HCEC 1CT (cell line): ENCODE results near the gene SFXN5.
A peak's percentile ranks its signal among the peaks of the same experiment; 100 is the strongest.
"Not testable (repeated sequence)": the region's sequence is repeated elsewhere in the genome, so short reads cannot be mapped to it uniquely, and the experiment has no call there.

ENCODE experiments used
- DNase-seq: peaks from one replicate; pipeline ENCODE4 v3.0.0-alpha.2; 2017

SFXN5 gene

DNA sequence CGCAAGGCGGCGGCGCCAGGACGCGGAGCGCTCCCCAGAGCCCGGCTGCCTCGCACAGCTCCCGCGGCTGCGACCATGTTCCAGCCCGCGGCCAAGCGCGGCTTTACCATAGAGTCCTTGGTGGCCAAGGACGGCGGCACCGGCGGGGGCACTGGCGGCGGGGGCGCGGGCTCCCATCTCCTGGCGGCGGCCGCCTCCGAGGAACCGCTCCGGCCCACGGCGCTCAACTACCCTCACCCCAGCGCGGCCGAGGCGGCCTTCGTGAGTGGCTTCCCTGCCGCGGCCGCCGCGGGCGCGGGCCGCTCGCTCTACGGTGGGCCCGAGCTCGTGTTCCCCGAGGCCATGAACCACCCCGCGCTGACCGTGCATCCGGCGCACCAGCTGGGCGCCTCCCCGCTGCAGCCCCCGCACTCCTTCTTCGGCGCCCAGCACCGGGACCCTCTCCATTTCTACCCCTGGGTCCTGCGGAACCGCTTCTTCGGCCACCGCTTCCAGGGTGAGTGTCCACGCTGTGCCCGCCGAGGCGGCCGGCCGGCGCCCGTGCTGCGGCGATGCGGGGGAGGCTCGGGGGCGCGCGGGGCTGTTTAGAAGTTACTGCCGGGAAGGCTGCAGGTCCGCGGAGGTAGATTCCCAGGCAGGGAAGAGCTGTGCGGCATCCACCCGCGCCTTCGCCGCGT is 153.5 kb downstream of the SFXN5 start:
- no peak for DNase-seq

DNA sequence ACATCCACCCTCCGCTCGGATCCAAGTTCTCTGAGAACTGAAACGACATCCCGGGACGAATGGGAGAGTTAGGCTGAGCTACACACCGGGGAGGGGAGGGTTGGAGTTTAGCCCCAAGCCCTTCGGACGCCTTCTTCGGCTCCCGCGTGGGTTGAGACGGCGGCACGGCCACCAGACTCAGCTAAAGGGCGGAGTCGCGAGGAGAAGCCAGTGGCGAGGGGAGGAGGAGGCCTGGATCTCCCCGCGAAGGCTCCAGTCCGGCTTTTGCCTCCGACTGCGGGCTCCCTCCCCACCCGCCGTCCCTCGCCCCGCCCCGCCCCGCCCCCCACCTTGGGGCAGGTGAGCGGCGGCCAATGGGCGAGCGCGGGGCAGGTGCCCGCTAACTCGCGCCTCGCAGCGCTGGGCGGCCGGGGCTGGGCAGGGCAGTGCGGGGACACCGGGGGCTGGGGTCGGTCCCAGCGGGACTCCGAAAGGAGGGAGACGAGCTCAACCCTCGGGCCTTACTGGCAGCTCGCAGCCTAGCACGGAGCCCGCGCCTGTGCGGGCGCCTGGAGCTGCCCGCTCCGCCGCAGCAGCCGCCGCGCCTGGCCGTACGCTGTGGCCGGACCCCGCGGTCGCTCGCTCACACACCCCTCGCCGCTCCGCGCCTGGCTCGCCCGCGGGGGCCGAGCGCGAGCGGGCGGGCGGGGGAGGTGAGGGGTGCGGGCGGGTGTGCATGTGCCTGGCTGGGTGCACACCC is 154.2 kb downstream of the SFXN5 start, which contains the start of gene EMX1:
Gene EMX1 (plus strand): TSS at position 382 of the 739 bp plus-strand sequence. CDS start 334 bp downstream, at position 716.
- DNase-seq: no peak

GRCh38 chr2:72916743-72917137 is 154.8 kb downstream of the SFXN5 start:
- no peak for DNase-seq

DNA sequence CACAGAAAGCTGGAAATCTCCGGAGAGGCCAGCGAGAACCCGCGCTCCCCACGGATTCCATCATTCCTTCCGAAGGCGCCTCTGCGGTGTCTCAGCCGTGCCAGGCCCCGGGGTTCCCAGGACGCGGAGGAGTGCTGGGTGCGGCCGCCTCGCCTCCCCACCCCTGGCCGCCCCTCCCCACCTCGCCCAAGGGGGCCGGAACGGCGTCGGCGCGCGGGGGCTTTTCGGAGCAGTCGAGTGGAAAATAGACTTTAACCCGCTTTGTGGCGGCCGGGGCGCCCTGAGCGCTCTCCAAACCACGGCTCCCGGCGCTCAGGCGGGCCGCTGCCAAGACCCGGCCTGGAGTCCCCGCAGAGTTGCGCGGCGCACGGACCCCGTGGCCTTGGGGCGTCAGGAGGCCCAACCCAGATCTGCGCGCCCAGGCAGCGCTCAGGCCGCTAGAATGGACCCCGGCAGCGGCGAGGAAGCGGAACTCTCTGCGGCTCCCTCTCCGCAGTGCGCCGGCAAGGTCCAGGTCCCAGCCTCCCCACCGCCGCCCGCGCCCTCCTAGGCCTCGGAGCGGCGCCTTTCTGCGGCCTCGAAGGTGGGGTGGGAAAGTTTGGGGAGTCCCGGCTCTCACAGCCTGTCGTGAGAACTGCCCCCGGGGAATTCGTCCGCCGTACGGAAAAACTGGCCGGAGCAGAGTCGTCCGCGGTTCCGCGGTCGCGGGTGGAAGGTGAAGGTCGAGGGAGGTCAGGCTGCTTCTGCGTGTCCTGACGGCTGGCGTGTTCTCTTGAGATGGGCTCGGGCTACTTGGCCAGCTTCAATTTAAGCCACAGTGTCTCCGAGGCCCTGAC is 155.4 kb downstream of the SFXN5 start:
- DNase-seq: no peak

GRCh38 chr2:72915320-72915906 is 156.1 kb downstream of the SFXN5 start:
- DNase-seq: no peak

DNA sequence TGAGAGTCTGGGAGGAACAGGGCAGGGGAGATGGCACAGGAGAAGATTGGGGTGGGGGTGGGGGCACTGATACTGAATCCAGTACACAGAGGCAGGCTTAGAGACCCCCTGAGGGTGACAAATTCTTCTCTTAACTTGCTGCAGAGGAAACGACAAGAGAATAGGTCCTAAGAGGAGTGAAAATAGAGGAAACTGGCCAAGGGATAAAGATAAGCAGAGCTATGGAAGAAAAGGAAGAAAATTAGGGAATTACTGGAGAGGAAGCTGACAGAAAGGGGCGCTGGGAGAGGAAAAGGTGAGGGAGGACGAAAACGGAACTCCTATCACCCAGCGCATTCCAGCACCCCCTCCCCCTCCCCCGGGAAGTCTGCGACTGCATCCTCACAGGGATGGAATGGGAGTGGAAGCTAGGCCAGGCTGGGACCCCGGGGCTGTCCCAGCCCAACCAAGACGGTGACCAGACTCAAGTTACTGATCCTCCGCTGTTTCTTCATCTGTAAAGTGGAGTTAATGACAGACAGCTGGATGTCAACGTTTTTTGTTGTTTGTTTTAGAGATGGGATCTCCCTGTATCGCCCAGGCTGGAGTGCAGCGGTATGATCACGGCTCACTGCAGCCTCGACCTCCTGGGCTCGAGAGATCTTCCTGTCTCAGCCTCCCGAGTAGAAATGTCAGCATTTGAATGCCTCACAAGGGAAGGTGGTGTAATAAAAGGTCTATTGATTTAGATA is 156.8 kb downstream of the SFXN5 start:
- DNase-seq: no peak

GRCh38 chr2:72914206-72914559 is 157.3 kb downstream of the SFXN5 start:
- DNase-seq: no peak

DNA sequence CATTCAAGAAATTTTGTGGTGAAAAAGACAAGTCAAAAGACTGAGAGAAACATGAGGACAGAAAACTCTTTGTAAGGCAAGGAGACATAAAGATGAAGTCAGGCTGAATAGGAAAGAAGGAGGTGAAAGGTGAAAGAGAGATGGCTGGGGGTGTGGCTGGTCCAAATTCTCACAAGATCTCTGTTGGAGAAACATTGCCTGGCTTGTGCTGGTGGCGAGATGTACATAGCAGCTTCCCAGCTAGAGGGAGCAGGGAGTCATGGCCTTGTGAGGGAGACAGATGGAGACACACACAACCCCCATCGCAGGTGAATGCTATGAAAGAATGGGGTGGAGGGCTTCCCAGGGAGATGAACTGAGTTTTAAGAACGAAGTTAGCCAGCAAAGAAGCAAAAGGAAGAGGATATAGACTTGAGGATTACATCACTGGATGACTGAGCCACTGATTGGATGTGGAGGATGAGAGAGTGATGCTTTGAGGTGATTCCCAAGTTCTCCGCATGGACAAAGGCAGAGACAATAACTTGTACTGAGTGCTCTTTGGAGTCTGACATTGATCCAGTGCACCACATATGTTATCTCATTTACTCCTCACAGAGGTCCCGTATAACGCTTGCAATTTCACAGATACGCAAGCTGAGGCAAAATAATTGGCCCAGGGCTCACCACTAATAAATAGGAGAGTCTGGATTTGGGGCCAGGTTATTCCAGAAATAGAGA is 157.9 kb downstream of the SFXN5 start:
- DNase-seq: peak; percentile 22

DNA sequence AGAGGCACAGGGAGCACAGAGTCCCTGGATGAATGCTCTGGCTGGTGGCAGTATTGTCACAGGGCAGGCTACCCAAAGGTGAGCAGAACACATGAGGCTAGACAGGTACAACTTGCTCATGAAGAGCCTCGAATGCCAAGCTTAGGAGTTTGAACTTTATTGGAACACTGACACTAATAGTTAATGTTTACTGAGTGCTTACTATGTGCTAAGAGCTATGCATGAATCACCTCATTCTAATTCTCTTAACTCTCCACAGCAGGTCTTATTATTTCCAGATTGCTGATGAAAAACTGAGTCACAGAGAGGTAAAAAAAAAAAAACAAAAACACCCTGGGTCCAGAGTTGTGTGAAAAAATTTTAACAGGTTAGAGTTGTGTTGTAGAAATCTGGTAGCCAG is 160.3 kb downstream of the SFXN5 start:
- DNase-seq: no peak

GRCh38 chr2:72908741-72909140 is 162.8 kb downstream of the SFXN5 start:
- no peak for DNase-seq

- DNase-seq: not testable (repeated sequence)
These were observed 164.1 kb downstream of the SFXN5 start for GRCh38 chr2:72907369-72907768.

GRCh38 chr2:72901426-72901825 is 170.1 kb downstream of the SFXN5 start:
- no peak for DNase-seq

DNA sequence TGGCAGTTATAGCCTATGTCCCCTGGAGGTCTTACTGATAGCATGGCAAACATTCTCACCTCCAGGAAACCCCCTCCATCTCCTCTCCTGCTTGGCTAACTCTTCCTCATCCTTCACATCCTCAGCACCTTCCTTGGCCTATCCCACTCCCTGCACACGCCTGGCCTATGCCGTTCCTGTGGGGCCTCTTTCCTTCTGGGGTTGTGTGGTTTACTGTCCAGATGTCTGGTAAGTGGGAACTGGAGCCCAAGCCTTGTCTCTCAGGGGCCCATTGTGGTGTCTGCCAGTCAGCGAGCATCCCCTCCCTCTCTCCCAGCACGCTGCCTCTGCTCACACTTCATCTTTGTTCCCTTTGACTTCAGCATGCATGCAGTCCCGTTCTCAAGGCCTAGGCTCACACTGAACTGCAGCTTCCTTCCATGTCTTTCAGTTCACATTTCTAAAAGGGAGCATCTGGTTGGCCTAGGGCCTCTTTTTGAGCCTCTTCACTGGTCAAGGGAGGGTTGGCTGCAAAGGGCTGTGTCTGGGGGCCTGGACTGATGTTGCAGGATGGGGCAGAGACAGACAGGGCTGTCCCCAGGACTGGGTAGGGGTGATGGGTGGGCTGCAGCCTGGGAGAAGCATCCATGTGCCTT is 171.2 kb downstream of the SFXN5 start:
- no peak for DNase-seq

DNA sequence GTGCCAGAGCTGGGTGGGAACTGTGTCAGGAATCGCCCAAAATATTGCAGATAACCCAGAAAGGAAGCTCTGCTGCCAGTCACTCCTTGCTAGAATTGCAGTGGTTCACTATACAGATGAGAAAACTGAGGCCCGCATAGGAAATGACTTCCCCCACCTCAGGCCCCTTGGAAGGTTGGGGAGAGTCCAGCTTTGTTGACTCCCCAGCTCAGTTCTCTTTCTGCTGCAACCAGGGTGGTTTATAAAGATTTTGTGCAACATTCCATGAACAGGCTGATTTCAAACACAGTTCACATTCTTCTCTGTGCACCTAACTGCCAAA is 173.0 kb downstream of the SFXN5 start:
- DNase-seq: no peak

DNA sequence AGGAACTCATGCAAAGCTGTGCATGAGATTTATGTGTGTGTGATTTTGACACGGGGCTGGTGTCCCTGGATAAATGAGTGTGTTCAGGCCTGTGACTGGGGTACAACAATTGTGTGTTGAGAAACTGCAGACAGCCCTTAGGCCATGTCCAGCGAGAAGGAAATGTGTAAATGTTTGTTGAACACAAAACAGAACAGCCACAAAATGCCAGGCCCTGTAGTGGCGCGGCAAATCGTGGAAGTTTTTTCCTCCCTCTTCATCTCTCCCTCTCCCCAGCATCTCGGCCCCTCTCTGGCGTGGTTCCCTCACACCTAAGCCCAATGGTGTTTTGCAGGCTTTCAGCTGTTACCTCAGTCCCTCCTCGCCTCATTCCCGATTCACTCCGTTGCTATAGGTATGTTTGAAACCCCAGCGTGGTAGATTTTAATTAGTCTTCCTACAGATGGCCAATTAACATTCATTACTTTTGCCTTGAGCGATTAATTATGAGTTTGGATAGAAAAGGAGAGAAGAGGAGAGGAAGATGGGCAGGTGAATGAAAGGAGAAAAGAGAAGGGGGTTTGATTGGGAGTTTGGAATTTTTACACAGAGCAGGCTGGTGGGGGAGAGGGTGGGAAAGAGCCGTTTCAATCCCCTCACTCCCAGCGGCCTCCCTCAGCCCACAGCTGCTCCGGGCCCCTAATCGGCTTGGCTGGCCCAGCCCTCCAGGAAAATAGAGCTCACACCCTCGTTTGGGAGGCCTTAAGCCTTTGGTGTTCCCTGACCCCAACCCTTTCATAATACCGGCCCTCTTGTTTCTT is 173.5 kb downstream of the SFXN5 start:
- DNase-seq: no peak

DNA sequence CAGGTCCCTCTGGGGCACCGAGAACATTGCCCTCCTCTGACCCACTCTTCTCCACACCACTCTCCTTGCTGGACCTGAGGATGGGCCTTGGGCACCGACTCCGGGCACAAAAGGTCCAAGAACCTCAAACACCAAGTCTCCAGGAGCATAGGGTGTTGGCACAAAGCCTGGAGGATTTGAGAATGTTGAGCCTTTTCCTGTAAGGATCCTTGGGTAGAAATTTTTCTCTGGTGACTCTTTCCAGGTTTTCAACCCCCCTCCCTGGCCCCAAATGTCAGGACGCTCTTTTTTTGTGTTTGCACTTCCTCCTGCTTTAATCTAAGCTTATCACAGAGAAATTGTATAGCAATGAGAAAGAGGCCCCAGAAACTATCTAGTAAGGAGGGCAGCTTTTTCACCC is 175.1 kb downstream of the SFXN5 start:
- DNase-seq: no peak

DNA sequence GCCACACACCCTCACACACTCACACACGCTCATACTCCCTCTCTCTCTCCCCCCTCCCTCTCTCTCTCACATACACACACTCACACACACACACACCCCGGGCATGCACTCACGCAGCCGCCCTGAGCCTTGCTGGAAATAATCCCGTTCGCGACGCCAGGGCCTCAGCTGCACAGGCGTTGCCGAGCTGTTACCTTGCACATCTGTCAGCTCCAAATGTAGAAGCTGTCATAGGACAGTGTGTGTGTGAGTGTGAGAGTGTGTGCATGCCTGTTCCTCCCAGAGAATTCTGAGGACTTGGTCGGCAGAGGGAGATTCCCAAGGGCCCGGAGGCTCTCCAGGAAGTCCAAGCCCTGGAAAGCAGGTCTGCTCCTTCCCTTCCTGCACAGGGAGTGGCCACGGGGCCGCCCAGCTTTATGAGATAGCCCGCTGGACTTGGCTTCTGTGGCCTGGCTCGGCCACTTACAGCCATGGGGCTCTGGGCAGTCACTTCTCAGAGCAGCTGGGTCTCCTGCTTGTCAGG is 175.7 kb downstream of the SFXN5 start:
- peak; percentile 17 for DNase-seq

DNA sequence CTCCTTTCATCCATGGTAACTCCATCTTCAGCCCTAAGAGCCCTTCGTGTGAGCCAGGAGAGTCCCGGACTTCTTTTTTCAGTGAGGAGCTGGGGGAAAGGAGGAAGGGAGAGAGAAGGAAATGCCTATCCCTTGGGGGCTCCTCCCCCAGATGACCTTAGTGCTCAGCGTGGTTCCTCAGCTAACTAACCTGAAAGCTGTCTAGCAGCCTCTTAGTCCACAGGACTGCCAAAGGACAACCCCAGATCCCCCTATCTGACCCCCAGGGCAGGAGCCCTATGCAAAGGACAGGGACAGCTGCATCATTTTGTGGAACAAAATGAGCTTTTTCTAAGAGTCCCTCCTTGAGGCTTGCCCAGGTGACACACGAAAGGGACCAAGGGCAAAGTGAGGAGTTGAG is 176.4 kb downstream of the SFXN5 start:
- DNase-seq: no peak

DNA sequence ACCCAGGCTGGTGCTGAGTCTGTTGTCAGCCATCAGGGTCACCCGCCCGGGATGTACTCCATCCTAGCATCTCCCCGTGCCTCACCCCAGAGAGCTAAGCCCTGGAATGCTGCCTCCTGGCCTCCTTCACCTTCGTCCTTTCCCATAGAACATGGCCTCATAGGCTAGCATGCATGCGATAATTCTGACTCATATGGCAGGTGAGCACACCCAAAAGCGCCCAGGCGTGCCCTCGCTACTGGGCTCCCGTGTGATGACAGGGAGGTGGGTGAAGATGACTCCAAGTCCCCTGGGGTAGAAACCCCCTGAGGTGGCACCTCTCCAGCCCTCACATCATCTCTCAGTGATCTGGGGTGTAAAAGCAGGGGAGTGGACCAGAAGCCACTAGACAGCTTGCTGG is 177.0 kb downstream of the SFXN5 start:
- no peak for DNase-seq

DNA sequence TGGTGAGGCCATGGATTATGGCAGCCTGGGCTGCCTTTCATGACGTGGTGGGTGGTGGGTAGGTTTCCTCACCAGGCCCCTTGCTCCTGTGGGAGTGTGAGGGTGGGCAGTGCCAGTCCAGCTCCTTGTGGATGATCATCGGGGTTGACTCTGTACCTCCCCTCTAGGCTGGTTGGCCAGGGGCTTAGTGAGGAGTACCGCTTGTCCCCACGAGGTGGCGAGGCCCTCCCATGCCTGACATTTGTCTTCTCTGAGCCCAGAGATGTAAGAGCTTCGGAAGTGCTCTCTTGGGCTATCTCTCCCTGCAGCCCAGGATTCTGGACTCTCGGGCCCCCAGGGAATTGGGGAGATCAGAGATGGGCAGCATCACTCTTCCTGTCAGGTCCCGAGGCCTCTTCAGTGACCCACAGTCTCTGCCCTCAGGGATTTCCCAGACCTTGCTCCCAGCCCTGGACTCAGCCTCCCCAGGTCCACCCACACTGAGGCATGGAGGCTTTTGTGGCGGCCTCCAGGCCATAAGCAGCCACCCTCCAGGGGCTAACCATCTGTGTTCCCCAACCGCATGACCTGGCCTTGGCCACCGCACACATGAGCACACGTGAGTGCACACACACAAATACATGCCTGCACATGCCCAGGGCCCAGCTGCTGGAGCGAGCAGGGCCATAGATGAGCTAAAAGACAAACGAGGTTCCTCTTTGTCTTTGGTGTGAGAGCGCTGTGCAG is 177.8 kb downstream of the SFXN5 start:
- peak; percentile 59 for DNase-seq
